Peyer's patch (tissue), 4 donors: Measurements from ENCODE around the gene LRRK1.

ENCODE experiments used
- CTCF ChIP-seq, 6 experiments: fragments of 450-650 bp in 4 of 6; fragments of 200-600 bp in 2 of 6; sonication (generic) in 1 of 6; IDR thresholded peaks; one replicate each; pipeline ENCODE4 v1.5.1; 2017 to 2019; ENCODE audit warnings: antibody characterized with exemption in 6 of 6, mild to moderate bottlenecking in 3 of 6, moderate library complexity in 1 of 6
- POLR2A ChIP-seq, 2 donors: fragments of 450-650 bp; IDR thresholded peaks; one replicate each; pipeline ENCODE4 v1.5.1; 2017; ENCODE audit warnings: antibody characterized with exemption in 2 of 2, mild to moderate bottlenecking in 2 of 2, moderate library complexity in 2 of 2

- no peak for TF ChIP-seq CTCF (IDR thresholded peaks at IDR 0.05)
- TF ChIP-seq POLR2A (IDR thresholded peaks at IDR 0.05), result no peak
These were observed 75.7 kb downstream of the LRRK1 start for GRCh38 chr15:100994597-100995446.
